Measurements from ENCODE around the gene PCSK1N. TPM values are rescaled to one million over a fixed set of nuclear protein-coding genes. Genes with fewer than 3 reads are reported as not detected.

The PCSK1N gene
- total RNA-seq, 1 experiment from 2014 or later: 53.3 TPM

- Mint-ChIP-seq H3K4me1 (ENCODE audit: low read depth, unreplicated experiment) (no peaks in the 10 kb centered on the region), H3K4me3 (ENCODE audit: low read depth, unreplicated experiment) (no peak within 1 kb of the TSS), H3K27me3 (ENCODE audit: unreplicated experiment) (peaks cover 63% of the 10 kb centered on the region), H3K36me3 (ENCODE audit: insufficient read depth, unreplicated experiment) (no peaks in the 10 kb centered on the region), H3K9me3 (ENCODE audit: low read depth, unreplicated experiment) (no peaks in the 10 kb centered on the region), H3K27ac (ENCODE audit: unreplicated experiment) (no peak within 1 kb of the TSS)
- TF ChIP-seq CTCF (IDR thresholded peaks at IDR 0.05; ENCODE audit: unreplicated experiment): no peak
- CTCF ChIA-PET: interaction anchor here (0.6 kb wide), 1 partner anchor 145 kb away, joined by 3 read pairs; no protein-coding TSS in a partner anchor
- intact Hi-C loops (cut with micrococcal nuclease; ENCODE audit: unreplicated experiment): no loop called here
- BruUV-seq (replicated peaks): no TSS peak
- DNase-seq: no peak
Observed at GRCh38 chrX:48786341-48786800, 49.0 kb downstream of the PCSK1N start, which contains the start of gene GATA1. TSS of gene GATA1 (plus strand) at chrX:48786590. CDS start at chrX:48791110, 4,520 bp downstream.

- Mint-ChIP-seq H3K9me3 (ENCODE audit: low read depth, unreplicated experiment) (no peaks in the 10 kb centered on the region), H3K4me1 (ENCODE audit: low read depth, unreplicated experiment) (no peaks in the 10 kb centered on the region), H3K27ac (ENCODE audit: unreplicated experiment) (no peak overlapping the region), H3K27me3 (ENCODE audit: unreplicated experiment) (peaks cover 59% of the 10 kb centered on the region), H3K4me3 (ENCODE audit: low read depth, unreplicated experiment) (no peak overlapping the region), H3K36me3 (ENCODE audit: insufficient read depth, unreplicated experiment) (no peaks in the 10 kb centered on the region)
- DNase-seq: no peak
- BruUV-seq (replicated peaks): no TSS peak
- no peak for TF ChIP-seq CTCF (IDR thresholded peaks at IDR 0.05; ENCODE audit: unreplicated experiment)
- intact Hi-C loops (cut with micrococcal nuclease; ENCODE audit: unreplicated experiment): no loop called here
- CTCF ChIA-PET: no interaction called here
Observed at GRCh38 chrX:48785540-48786214, 49.7 kb downstream of the PCSK1N start.

- CTCF ChIA-PET: no interaction called here
- intact Hi-C loops (cut with micrococcal nuclease; ENCODE audit: unreplicated experiment): no loop called here
- H3K27ac Mint-ChIP-seq (ENCODE audit: unreplicated experiment): no peak overlapping the region
- DNase-seq: no peak
- H3K27me3 Mint-ChIP-seq (ENCODE audit: unreplicated experiment): peaks cover 54% of the 10 kb centered on the region
- H3K9me3 Mint-ChIP-seq (ENCODE audit: low read depth, unreplicated experiment): no peaks in the 10 kb centered on the region
- no peaks in the 10 kb centered on the region for H3K4me1 Mint-ChIP-seq (ENCODE audit: low read depth, unreplicated experiment)
- H3K36me3 Mint-ChIP-seq (ENCODE audit: insufficient read depth, unreplicated experiment): no peaks in the 10 kb centered on the region
- TF ChIP-seq CTCF (IDR thresholded peaks at IDR 0.05; ENCODE audit: unreplicated experiment): no peak
- no peak overlapping the region for H3K4me3 Mint-ChIP-seq (ENCODE audit: low read depth, unreplicated experiment)
- no TSS peak for BruUV-seq (replicated peaks)
Observed at GRCh38 chrX:48785186-48785539, 50.2 kb downstream of the PCSK1N start.

- Mint-ChIP-seq H3K36me3 (ENCODE audit: insufficient read depth, unreplicated experiment) (no peaks in the 10 kb centered on the region), H3K27me3 (ENCODE audit: unreplicated experiment) (peaks cover 49% of the 10 kb centered on the region), H3K4me1 (ENCODE audit: low read depth, unreplicated experiment) (no peaks in the 10 kb centered on the region), H3K9me3 (ENCODE audit: low read depth, unreplicated experiment) (no peaks in the 10 kb centered on the region), H3K4me3 (ENCODE audit: low read depth, unreplicated experiment) (no peak overlapping the region), H3K27ac (ENCODE audit: unreplicated experiment) (no peak overlapping the region)
- CTCF ChIA-PET: no interaction called here
- TF ChIP-seq CTCF (IDR thresholded peaks at IDR 0.05; ENCODE audit: unreplicated experiment): no peak
- BruUV-seq (replicated peaks): no TSS peak
- intact Hi-C loops (cut with micrococcal nuclease; ENCODE audit: unreplicated experiment): no loop called here
- DNase-seq: no peak
Observed at GRCh38 chrX:48784726-48785125, 50.7 kb downstream of the PCSK1N start.
